ENCODE results near the gene BDKRB2. TPM values are rescaled to one million over a fixed set of nuclear protein-coding genes. Genes with fewer than 3 reads are reported as not detected.

The BDKRB2 gene
- total RNA-seq, 1 donor, result 23.1 TPM

GRCh38 chr14:96231526-96232130, 27.0 kb downstream of the BDKRB2 start:
- no peak overlapping the region for H3K4me3 ChIP-seq (ENCODE audit: low read depth, low read length)
- TF ChIP-seq CTCF (IDR thresholded peaks at IDR 0.05; ENCODE audit: insufficient read depth, low read length), result no peak
- no peak for DNase-seq (ENCODE audit: low read depth)

GRCh38 chr14:96232506-96232905, 27.9 kb downstream of the BDKRB2 start:
- TF ChIP-seq CTCF (IDR thresholded peaks at IDR 0.05; ENCODE audit: insufficient read depth, low read length), result no peak

DNA sequence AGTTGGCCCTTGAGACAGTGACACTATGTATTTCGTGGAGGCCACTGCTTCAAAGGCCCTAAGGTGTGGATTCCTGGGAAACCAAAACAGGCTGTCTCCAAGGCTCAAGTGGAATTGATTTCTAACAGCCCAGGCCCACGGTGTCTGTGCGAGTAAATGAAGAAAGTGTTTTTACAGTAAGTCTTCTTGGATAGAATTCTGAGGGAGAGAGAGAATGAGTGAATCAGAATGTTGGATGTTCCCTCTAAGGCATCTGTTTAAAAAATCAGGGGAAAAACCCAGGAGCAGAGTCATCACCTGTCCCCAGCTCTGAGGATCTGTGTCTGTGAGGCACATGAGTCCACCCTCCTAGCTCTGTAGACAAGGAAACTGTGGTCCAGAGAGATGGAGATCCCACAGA, 29.0 kb downstream of the BDKRB2 start:
- no peak overlapping the region for H3K4me3 ChIP-seq (ENCODE audit: low read depth, low read length)
- no peak for TF ChIP-seq CTCF (IDR thresholded peaks at IDR 0.05; ENCODE audit: insufficient read depth, low read length)
- no peak for DNase-seq (ENCODE audit: low read depth)

More at GRCh38 chr14:96232506-96232905, 27.9 kb downstream of the BDKRB2 start:
- DNase-seq (ENCODE audit: low read depth), result no peak
- H3K4me3 ChIP-seq (ENCODE audit: low read depth, low read length), result no peak overlapping the region

GRCh38 chr14:96235426-96235825, 30.8 kb downstream of the BDKRB2 start:
- H3K4me3 ChIP-seq (ENCODE audit: low read depth, low read length), result no peak overlapping the region
- no peak for DNase-seq (ENCODE audit: low read depth)
- no peak for TF ChIP-seq CTCF (IDR thresholded peaks at IDR 0.05; ENCODE audit: insufficient read depth, low read length)

- no peak for DNase-seq (ENCODE audit: low read depth)
- no peak for TF ChIP-seq CTCF (IDR thresholded peaks at IDR 0.05; ENCODE audit: insufficient read depth, low read length)
- no peak overlapping the region for H3K4me3 ChIP-seq (ENCODE audit: low read depth, low read length)
Measured at GRCh38 chr14:96237641-96238040, 33.0 kb downstream of the BDKRB2 start.

GRCh38 chr14:96238676-96239265, 34.1 kb downstream of the BDKRB2 start:
- no peak for DNase-seq (ENCODE audit: low read depth)
- no peak for TF ChIP-seq CTCF (IDR thresholded peaks at IDR 0.05; ENCODE audit: insufficient read depth, low read length)
- no peak overlapping the region for H3K4me3 ChIP-seq (ENCODE audit: low read depth, low read length)
